HG03460 (cell line): ENCODE data around the gene LAMA2.

Experiments
- ATAC-seq: cut with Tn5 transposase; IDR thresholded peaks from one replicate; pipeline ENCODE4 v1.9.1; 2021; ENCODE audit not compliant: unreplicated experiment

LAMA2 gene

DNA sequence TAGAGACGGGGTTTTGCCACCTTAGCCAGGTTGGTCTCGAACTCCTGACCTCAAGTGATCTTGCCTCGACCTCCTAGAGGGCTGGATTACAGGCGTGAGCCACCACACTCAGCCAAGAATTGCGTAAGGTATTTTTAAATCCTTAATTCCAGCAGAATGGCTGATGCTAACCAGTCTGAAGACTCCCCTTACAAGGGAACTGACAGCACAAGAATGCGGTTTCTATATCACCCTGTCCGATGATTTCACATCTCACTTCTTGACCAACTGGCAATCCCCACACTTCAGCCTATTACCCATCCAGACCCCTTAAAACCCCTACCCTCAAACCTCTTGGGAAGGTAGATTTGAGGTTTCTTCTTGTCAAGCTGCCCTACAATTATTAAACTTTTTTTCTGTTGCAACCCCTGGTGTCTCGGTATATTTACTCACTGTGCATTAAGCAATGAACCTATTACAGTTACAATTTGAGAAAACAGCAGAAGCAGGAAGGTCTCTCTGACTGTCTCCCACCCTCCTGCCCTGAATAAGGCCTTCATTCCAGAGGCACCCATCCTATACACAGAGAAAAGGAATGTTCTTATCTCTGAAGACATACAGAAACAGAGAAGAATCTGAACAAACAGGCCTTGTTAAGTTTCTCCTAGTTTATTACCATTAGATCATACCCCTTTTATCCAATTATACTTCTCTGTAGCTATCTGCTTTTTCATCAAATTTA is 662.1 kb downstream of the LAMA2 start:
- no peak for ATAC-seq

DNA sequence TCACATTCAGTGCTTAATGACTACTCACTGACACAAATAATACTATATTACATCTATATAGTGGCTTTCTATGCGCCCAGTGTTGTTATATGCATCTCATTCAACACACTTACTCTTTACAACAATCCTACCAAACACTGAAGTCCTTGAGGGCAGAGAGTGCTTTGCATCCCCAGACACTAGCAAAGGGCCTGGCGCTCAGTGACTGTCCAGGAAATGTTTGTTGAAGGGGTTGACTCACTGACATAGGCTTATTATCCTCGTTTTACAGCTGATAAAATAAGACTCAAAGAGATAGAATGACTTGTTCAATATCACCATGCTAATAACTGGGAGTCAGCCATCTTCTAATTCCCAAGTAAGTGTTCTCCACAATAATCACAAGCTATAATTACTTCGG is 663.8 kb downstream of the LAMA2 start:
- no peak for ATAC-seq

DNA sequence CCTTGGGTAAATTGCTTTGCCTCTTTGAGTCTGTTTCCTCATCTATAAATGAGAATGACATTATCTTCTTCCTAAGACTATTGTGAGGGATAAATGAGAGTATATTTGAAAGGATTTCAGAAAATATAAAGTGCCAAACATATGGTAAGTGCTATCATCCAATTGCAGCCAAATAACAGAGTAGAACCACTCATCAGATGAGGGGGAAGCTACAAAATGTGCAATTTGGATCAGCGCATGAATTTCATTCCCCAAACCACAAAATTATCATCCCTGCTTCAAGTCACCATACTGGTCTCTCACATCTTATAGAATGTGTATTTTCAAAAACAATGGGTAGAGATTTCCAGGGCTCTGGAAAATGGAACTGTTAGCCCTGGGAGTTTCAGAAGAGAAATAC is 668.5 kb downstream of the LAMA2 start:
- ATAC-seq: no peak

DNA sequence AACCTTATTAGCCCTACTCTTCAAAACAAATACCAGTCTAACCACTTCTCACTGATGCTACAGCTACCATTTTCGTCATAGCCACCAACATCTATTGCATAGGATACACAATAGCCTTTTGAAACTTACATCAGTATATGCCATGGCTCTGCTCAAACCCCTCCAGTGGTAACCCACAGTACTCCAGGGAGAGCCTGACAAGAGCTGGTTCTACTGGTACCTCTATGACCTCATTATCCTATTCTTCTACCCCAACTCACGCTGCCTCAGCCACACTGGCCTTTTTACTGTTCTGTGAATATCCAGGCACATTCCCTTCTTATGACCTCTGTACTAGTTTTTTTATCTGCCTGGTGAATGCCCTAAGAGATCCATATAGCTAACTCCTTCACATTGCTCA is 669.5 kb downstream of the LAMA2 start:
- no peak for ATAC-seq

DNA sequence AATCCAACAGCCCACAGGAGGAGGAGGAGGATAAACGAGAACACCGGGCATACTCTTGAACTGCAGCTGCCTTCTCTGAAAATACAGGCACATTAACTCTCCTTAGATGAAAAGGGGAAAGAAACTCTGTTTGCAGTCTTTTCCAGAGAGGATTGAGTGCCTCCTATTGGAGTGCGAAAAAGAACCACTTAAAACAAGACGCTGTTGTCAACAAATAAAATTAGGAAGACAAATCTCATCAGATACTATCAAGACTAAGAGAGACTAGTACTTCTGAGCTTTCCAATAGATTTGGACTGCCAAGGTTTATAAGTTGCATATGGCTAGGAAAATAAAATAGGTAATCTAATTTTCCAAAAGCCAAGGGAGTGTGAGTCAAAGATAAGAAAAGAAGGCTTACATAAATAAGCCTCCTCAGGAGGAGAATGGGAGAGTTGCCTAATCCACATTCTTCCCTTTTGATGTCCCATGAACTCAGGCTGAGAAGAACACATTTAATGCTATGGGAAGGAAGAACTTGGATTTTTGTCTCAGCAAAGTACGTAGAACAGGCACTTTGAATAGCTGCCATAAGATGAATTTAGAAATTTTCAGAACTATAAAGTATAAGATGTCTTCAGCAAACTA is 672.4 kb downstream of the LAMA2 start:
- no peak for ATAC-seq

DNA sequence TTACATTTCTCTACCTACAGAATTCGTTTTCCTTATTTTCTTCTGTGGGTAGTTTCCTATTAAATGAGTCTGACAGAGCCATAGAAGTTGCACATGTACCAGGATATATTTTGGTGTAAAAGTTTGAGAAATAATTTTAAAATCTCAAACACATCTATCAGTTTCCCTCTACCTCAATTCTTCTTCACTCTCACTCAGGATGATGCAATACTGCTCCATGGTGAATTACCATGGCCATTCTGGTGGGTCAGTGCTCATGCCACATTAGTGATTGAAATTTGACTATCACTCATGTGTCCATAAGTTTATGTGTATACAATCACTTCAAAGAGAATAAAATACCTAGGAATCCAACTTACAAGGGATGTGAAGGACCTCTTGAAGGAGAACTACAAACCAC is 675.3 kb downstream of the LAMA2 start:
- ATAC-seq: no peak

DNA sequence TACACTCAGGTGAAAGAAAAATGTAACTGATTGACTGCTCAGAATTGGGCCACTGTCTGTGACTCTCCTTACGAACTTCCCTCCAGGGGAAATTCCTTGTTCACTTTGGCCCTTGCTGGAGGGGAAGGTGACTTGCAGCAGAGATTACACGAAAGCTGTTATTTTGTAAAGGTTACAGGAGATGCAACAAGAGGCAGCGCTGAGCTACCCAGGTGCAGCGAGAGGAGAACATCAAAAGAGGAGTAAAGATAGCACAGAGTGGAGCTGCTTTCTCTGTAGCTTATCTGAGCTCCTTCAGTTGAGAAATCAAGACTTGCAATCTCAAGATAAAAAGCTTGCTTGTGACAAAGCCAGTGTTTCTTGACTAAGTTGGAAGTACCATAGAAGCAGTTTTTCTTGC is 682.4 kb downstream of the LAMA2 start:
- ATAC-seq: no peak

DNA sequence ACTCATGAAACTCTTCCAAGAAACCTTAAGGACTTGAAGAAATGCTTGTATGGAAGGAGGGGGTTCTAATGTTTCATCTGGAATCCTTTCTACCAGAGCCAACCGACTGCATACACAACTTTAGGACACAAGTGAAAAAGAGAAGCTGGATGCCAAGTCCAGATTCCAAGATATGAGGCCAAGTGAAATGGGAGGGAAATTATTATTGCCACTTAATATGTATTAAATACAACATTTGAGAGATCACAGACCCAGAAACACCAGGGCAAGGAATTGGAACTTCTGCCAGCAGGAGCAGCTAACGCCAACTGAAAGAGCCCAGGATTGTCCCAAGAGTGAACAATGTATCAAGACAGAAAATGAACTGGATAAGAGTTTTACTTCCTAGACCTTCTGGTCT is 682.9 kb downstream of the LAMA2 start:
- no peak for ATAC-seq
